SK-N-SH (cell line): Measurements from ENCODE around the gene ELAC1. TPM values are rescaled to one million over a fixed set of nuclear protein-coding genes. Genes with fewer than 3 reads are reported as not detected.
"Not testable (repeated sequence)": the region's sequence is repeated elsewhere in the genome, so short reads cannot be mapped to it uniquely, and the experiment has no call there.

Experiments
- CTCF ChIA-PET: fragments of 300-600, 350-600 bp; formaldehyde crosslinking; extraction: SDS; loops from one replicate; lab custom pipeline; 2021; lab: Yijun Ruan, JAX
- POLR2A ChIA-PET: fragments of 350-600 bp; sonication (Branson Sonifier 250); formaldehyde crosslinking; extraction: SDS; loops from one replicate; lab custom pipeline; 2020; ENCODE audit warnings: antibody characterized with exemption, inconsistent platforms; lab: Yijun Ruan, JAX
- DNase-seq: peaks from one replicate; pipeline ENCODE4 v3.0.0; 2012
- H2AFZ ChIP-seq: fragments of 200-600 bp; sonication (generic); 2 replicates; pipeline ENCODE4 v1.8.1; 2016; ENCODE audit warnings: antibody characterized with exemption, mild to moderate bottlenecking, low read depth
- H3F3A ChIP-seq: fragments of 200-600 bp; sonication (generic); replicated peaks from 2 replicates; pipeline ENCODE3; 2016; ENCODE audit warnings: antibody characterized with exemption, mild to moderate bottlenecking; ENCODE audit not compliant: insufficient read depth
- H3K27ac ChIP-seq, 2 experiments: fragments of 200-500 bp in 1 of 2; fragments of 200-600 bp in 1 of 2; sonication (Bioruptor generic) in 1 of 2; sonication (generic), shearing (Covaris generic) in 1 of 2; 2 replicates each; pipeline versions ENCODE4 v1.5.1 to v1.6.1; 2014 to 2016; ENCODE audit warnings: low read depth in 2 of 2, inconsistent platforms in 1 of 2, low read length in 1 of 2, mild to moderate bottlenecking in 1 of 2, mixed read lengths in 1 of 2
- H3K27me3 ChIP-seq: fragments of 200-600 bp; sonication (generic), shearing (Covaris generic); 2 replicates; pipeline ENCODE4 v1.6.1; 2016; ENCODE audit warnings: mixed run types; ENCODE audit not compliant: insufficient read depth
- H3K36me3 ChIP-seq, 2 experiments: fragments of 200-500 bp in 1 of 2; fragments of 200-600 bp in 1 of 2; sonication (Bioruptor generic) in 1 of 2; sonication (generic) in 1 of 2; replicated peaks in 1 of 2; 2 replicates each; pipeline versions ENCODE3 to v1.5.1; 2014 to 2016; ENCODE audit warnings: low read length in 1 of 2, mild to moderate bottlenecking in 1 of 2; ENCODE audit not compliant: insufficient read depth in 2 of 2, control insufficient read depth in 1 of 2
- H3K4me1 ChIP-seq, 2 experiments: fragments of 200-500 bp in 1 of 2; fragments of 200-600 bp in 1 of 2; sonication (Bioruptor generic) in 1 of 2; sonication (generic), shearing (Covaris generic) in 1 of 2; 2 replicates each; pipeline versions ENCODE4 v1.5.1 to v1.6.1; 2014 to 2016; ENCODE audit warnings: low read depth in 1 of 2, low read length in 1 of 2, mixed run types in 1 of 2; ENCODE audit not compliant: insufficient read depth in 2 of 2, control insufficient read depth in 1 of 2
- H3K4me2 ChIP-seq: fragments of 200-600 bp; sonication (generic), shearing (Covaris generic); 2 replicates; pipeline ENCODE4 v1.6.1; 2017; ENCODE audit warnings: mixed run types
- H3K4me3 ChIP-seq, 2 experiments: fragments of 200-500 bp in 1 of 2; fragments of 200-600 bp in 1 of 2; sonication (Bioruptor generic) in 1 of 2; sonication (generic), shearing (Covaris generic) in 1 of 2; 2 replicates each; pipeline versions ENCODE4 v1.5.1 to v1.8.1; 2014 to 2016; ENCODE audit warnings: low read depth in 2 of 2, inconsistent platforms in 1 of 2, low read length in 1 of 2, mild to moderate bottlenecking in 1 of 2, mixed read lengths in 1 of 2, moderate library complexity in 1 of 2
- H3K79me2 ChIP-seq: fragments of 200-600 bp; sonication (generic); 2 replicates; pipeline ENCODE4 v1.8.1; 2017; ENCODE audit warnings: mild to moderate bottlenecking; ENCODE audit not compliant: insufficient read depth
- H3K9ac ChIP-seq: fragments of 200-600 bp; sonication (generic); 2 replicates; pipeline ENCODE4 v1.6.1; 2017; ENCODE audit warnings: mixed run types
- H3K9me2 ChIP-seq: fragments of 200-600 bp; sonication (generic); 2 replicates; pipeline ENCODE4 v1.6.1; 2017; ENCODE audit warnings: mixed run types
- H3K9me3 ChIP-seq: fragments of 200-600 bp; sonication (generic); 2 replicates; pipeline ENCODE4 v1.6.1; 2017; ENCODE audit warnings: mixed run types, mild to moderate bottlenecking, moderate library complexity
- H4K20me1 ChIP-seq: fragments of 200-600 bp; sonication (generic); 2 replicates; pipeline ENCODE4 v1.6.1; 2017; ENCODE audit warnings: mild to moderate bottlenecking, mixed run types; ENCODE audit not compliant: insufficient read depth
- CHD2 ChIP-seq: fragments of 150-350 bp; IDR thresholded peaks from 2 replicates; pipeline ENCODE4 v1.6.1; 2018; ENCODE audit warnings: low read length; ENCODE audit not compliant: partially characterized antibody
- EZH2phosphoT487 ChIP-seq: fragments of 200-600 bp; sonication (generic); IDR thresholded peaks from 2 replicates; pipeline ENCODE4 v1.6.1; 2017; ENCODE audit warnings: low read depth, mixed run types, mild to moderate bottlenecking, antibody characterized with exemption, moderate library complexity, borderline replicate concordance
- GATA2 ChIP-seq: sonication (generic); formaldehyde crosslinking; IDR thresholded peaks from 2 replicates; pipeline ENCODE4 v1.5.0; 2020; ENCODE audit warnings: mild to moderate bottlenecking, missing genetic modification reagents
- JUND ChIP-seq: IDR thresholded peaks from 2 replicates; pipeline ENCODE4 v1.4.0; 2012
- MXI1 ChIP-seq: IDR thresholded peaks from 2 replicates; pipeline ENCODE4 v1.6.1; 2012; ENCODE audit warnings: mild to moderate bottlenecking, low read depth, low read length, improper control_type of control experiment
- NRF1 ChIP-seq: IDR thresholded peaks from 2 replicates; pipeline ENCODE4 v1.6.1; 2012; ENCODE audit warnings: low read depth, mild to moderate bottlenecking, low read length
- RAD21 ChIP-seq: IDR thresholded peaks from 2 replicates; pipeline ENCODE4 v1.6.1; 2012; ENCODE audit warnings: mild to moderate bottlenecking, low read length
- RFX5 ChIP-seq: IDR thresholded peaks from 2 replicates; pipeline ENCODE4 v1.6.1; 2012; ENCODE audit warnings: mild to moderate bottlenecking, improper control_type of control experiment, low read length
- TAF1 ChIP-seq: IDR thresholded peaks from 2 replicates; pipeline ENCODE4 v1.6.1; 2012; ENCODE audit warnings: low read depth, mild to moderate bottlenecking, low read length, moderate library complexity, borderline replicate concordance
- TCF12 ChIP-seq: IDR thresholded peaks from 2 replicates; pipeline ENCODE4 v1.4.0; 2012
- TEAD4 ChIP-seq: IDR thresholded peaks from 2 replicates; pipeline ENCODE4 v1.4.0; 2012; ENCODE audit warnings: mild to moderate bottlenecking, borderline replicate concordance; ENCODE audit not compliant: insufficient read depth
- whole genome bisulfite sequencing: methylation state at CpG from one replicate; pipeline ENCODE4 v1.1.6; 2017; ENCODE audit warnings: low lambda C conversion rate; 5-methylcytosine and 5-hydroxymethylcytosine counted together
- polyA plus RNA-seq, 3 experiments: library from polyadenylated mRNA; depleted of rRNA; stranded (reverse); fragments of >200 nt; gene quantifications; 2 replicates each; pipeline ENCODE4 v1.2.3, GENCODE V29; 2012
- TF ChIP-seq, protein P1 (sequence below): fragments of 200-600 bp; sonication (generic); IDR thresholded peaks from 2 replicates; pipeline ENCODE4 v1.6.1; 2017; ENCODE audit warnings: antibody characterized with exemption, mild to moderate bottlenecking, moderate library complexity
- TF ChIP-seq, protein P2 (sequence below): IDR thresholded peaks from 2 replicates; pipeline ENCODE4 v1.4.0; 2012; ENCODE audit warnings: low read depth, borderline replicate concordance
- TF ChIP-seq, protein P3 (sequence below): IDR thresholded peaks from 2 replicates; pipeline ENCODE4 v1.4.0; 2012; ENCODE audit warnings: low read depth

The ELAC1 gene
- polyA plus RNA-seq, 1 of the 3 experiments (the other 2 are of a cell fraction), result 10.8 TPM

DNA sequence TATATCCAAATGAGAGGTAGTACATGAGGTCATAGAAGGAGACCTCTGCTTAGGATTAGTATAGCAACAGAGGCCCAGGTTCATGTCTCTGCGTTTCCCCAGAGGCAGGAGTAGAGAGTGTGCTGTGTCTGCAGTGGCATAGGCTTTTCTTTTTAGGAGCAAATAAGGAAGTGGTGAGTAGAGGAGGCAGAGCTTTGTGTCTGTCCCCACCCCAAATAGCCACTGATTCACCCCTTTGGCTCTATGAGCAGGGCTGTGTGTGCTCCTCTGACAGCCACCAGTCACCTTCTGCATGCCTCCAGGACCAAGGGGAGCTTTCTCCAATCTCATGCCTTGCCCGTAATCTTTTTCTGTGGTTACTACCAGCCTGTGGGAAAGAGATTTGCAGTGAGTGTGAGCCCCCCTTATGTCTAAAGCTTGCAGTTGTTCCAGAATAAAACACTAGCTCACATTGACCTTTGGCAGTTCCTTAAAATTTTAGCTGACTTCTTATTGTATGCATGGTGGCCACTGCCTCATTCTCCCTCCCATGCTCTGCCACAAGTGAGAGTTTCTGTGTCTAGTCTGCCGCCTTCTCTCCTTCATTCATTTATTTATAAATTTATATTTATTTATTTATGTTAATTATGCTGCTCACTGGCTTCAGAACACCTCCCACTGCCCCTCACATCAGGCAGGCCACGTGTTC is 23.5 kb upstream of the ELAC1 start:
- 89% methylated on average over 3 of the region's 4 CpGs for WGBS
- no peaks in the 10 kb centered on the region for H3K9me3 ChIP-seq
- H2AFZ ChIP-seq, result no peak overlapping the region

DNA sequence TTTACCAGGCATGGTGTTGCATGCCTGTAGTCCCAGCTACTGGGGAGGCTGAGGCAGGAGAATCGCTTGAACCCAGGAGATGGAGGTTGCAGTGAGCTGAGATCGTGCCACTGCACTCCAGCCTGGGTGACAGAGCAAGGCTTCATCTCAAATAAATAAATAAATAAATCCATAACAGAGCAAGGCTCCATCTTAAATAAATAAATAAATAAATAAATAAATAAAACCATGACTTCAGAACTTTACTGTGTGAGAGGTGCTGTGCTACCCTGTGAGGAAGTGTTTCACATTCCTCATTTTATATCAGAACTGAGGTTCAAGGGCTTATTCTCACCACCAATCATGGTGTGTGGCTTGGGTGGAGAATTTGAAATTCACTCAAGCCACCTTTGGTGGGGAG is 21.9 kb upstream of the ELAC1 start:
- CTCF ChIA-PET, H3K9me2 ChIP-seq, H3K27ac ChIP-seq, H3K79me2 ChIP-seq, H3K4me3 ChIP-seq, H4K20me1 ChIP-seq, H2AFZ ChIP-seq, H3K4me1 ChIP-seq, H3K9me3 ChIP-seq, H3K27me3 ChIP-seq, H3K9ac ChIP-seq, H3K4me2 ChIP-seq, DNase-seq, POLR2A ChIA-PET: not testable (repeated sequence)
- H3F3A ChIP-seq, result peaks cover 13% of the 10 kb centered on the region
- H3K36me3 ChIP-seq, result peaks cover 6 to 17% of the 10 kb centered on the region in 2 experiments
- WGBS, result 100% methylated on average over 2 of the region's 2 CpGs

More for the DNA sequence above, 23.5 kb upstream of the ELAC1 start:
- Histone ChIP-seq H3K9ac (no peak overlapping the region), H3K36me3 (peaks cover 8 to 26% of the 10 kb centered on the region in 2 experiments), H3F3A (peaks cover 13% of the 10 kb centered on the region), H3K27ac (no peak overlapping the region), H3K4me2 (no peak overlapping the region), H3K79me2 (no peaks in the 10 kb centered on the region), H3K27me3 (no peaks in the 10 kb centered on the region)
- TF ChIP-seq, protein P1, sequence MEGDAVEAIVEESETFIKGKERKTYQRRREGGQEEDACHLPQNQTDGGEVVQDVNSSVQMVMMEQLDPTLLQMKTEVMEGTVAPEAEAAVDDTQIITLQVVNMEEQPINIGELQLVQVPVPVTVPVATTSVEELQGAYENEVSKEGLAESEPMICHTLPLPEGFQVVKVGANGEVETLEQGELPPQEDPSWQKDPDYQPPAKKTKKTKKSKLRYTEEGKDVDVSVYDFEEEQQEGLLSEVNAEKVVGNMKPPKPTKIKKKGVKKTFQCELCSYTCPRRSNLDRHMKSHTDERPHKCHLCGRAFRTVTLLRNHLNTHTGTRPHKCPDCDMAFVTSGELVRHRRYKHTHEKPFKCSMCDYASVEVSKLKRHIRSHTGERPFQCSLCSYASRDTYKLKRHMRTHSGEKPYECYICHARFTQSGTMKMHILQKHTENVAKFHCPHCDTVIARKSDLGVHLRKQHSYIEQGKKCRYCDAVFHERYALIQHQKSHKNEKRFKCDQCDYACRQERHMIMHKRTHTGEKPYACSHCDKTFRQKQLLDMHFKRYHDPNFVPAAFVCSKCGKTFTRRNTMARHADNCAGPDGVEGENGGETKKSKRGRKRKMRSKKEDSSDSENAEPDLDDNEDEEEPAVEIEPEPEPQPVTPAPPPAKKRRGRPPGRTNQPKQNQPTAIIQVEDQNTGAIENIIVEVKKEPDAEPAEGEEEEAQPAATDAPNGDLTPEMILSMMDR, result no peak
- TF ChIP-seq EZH2phosphoT487, result no peak
- TF ChIP-seq, protein P2, sequence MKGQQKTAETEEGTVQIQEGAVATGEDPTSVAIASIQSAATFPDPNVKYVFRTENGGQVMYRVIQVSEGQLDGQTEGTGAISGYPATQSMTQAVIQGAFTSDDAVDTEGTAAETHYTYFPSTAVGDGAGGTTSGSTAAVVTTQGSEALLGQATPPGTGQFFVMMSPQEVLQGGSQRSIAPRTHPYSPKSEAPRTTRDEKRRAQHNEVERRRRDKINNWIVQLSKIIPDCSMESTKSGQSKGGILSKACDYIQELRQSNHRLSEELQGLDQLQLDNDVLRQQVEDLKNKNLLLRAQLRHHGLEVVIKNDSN, result no peak
- TF ChIP-seq, all 33 proteins: peak for 0
- CTCF ChIA-PET, result no interaction called here
- Histone ChIP-seq H3K9me2 (no peaks in the 10 kb centered on the region), H3K4me1 (no peaks in the 10 kb centered on the region), H4K20me1 (no peaks in the 10 kb centered on the region), H3K4me3 (no peak overlapping the region)
- no peak for DNase-seq
- POLR2A ChIA-PET, result no interaction called here

DNA sequence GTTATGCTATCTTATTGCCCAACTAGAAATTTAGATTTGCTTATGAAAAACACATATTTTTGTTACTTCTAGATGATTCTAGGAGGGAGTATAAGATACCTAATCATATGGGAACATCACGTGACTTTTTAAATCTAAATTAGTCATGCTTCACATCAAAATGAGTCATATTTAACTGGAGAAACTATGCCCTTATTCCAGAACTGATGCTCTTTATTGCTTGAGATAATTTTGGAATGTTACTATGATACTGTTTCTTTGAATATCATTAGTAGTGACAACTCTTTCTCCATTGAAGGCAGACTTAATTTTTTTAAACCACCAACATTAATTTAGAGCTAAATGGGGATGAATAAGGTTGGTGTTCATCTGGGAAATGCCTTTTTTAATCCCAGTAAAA is 19.9 kb upstream of the ELAC1 start:
- Histone ChIP-seq H3K4me3 (no peak overlapping the region), H3K9me2 (no peaks in the 10 kb centered on the region), H3K27ac (peak overlapping the region in 1 of 2 experiments; percentile 40; a peak in 1 of 4 replicates), H2AFZ (no peak overlapping the region), H3K4me1 (no peaks in the 10 kb centered on the region), H3K9me3 (no peaks in the 10 kb centered on the region), H3K9ac (no peak overlapping the region), H3F3A (peaks cover 10% of the 10 kb centered on the region), H4K20me1 (no peaks in the 10 kb centered on the region), H3K27me3 (no peaks in the 10 kb centered on the region), H3K4me2 (no peak overlapping the region), H3K79me2 (no peaks in the 10 kb centered on the region), H3K36me3 (peaks cover 6 to 14% of the 10 kb centered on the region in 2 experiments)
- ChIA-PET POLR2A (no interaction called here), CTCF (no interaction called here)
- no peak for DNase-seq
- WGBS, result 26% methylated on average over 1 of the region's 1 CpG
- TF ChIP-seq JUND (peak; percentile 43; the same call in 1 of the 2 replicates), TCF12 (0 out of 2 replicates have a peak, but pooled peaks have one; percentile 15), TEAD4 (no peak), EZH2phosphoT487 (no peak), CHD2 (no peak), MXI1 (no peak), TAF1 (no peak), RAD21 (no peak), RFX5 (no peak), GATA2 (CRISPR knock-in tag) (no peak), NRF1 (no peak)
- TF ChIP-seq, protein P3, sequence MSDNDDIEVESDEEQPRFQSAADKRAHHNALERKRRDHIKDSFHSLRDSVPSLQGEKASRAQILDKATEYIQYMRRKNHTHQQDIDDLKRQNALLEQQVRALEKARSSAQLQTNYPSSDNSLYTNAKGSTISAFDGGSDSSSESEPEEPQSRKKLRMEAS, result peak; percentile 54
- TF ChIP-seq, protein P2, result peak; percentile 79; the same call in 1 of the 2 replicates
